Fibroblast of gingiva (primary cell): ENCODE measurements around the gene GBF1.

Experiments used
- DNase-seq: peaks from one replicate; pipeline ENCODE4 v3.0.0-alpha.2; 2011; ENCODE audit warnings: low read depth

The GBF1 gene

GRCh38 chr10:102423372-102423968 is 178.1 kb downstream of the GBF1 start:
- no peak for DNase-seq

GRCh38 chr10:102424145-102424544 is 178.8 kb downstream of the GBF1 start:
- DNase-seq, result no peak

GRCh38 chr10:102424916-102425315 is 179.6 kb downstream of the GBF1 start:
- DNase-seq, result no peak

- no peak for DNase-seq
These were observed 180.1 kb downstream of the GBF1 start for GRCh38 chr10:102425444-102425843.

- no peak for DNase-seq
These were observed 181.5 kb downstream of the GBF1 start for GRCh38 chr10:102426803-102427287.

- DNase-seq, result no peak
These were observed 184.1 kb downstream of the GBF1 start for GRCh38 chr10:102429468-102429867.

GRCh38 chr10:102431452-102432124 is 186.3 kb downstream of the GBF1 start:
- peak; percentile 66 for DNase-seq
